H1 (cell line): ENCODE data around the gene MUC5B. TPM values are rescaled to one million over a fixed set of nuclear protein-coding genes. Genes with fewer than 3 reads are reported as not detected.

ENCODE experiments used
- CHD1 ChIP-seq: IDR thresholded peaks from 2 replicates; pipeline ENCODE4 v1.6.1; 2012; ENCODE audit warnings: low read depth, low read length, improper control_type of control experiment
- HDAC2 ChIP-seq, 2 experiments: fragments of 300-600 bp in 1 of 2; sonication (generic) in 1 of 2; IDR thresholded peaks; 2 replicates each; pipeline ENCODE4 v1.6.1; 2011 to 2012; ENCODE audit warnings: low read depth in 2 of 2, low read length in 2 of 2, mild to moderate bottlenecking in 2 of 2, moderate library complexity in 2 of 2, borderline replicate concordance in 1 of 2, inconsistent platforms in 1 of 2
- JUN ChIP-seq: IDR thresholded peaks from 2 replicates; pipeline ENCODE4 v1.6.1; 2011; ENCODE audit warnings: low read depth, mild to moderate bottlenecking, improper control_type of control experiment, low read length
- PHF8 ChIP-seq: fragments of 200-600 bp; sonication (generic); conservative IDR thresholded peaks from 2 replicates; pipeline ENCODE4 v1.7.1; 2012; ENCODE audit warnings: low read depth, mild to moderate bottlenecking, inconsistent platforms, low read length, moderate library complexity
- SIX5 ChIP-seq: IDR thresholded peaks from 2 replicates; pipeline ENCODE4 v1.6.1; 2011; ENCODE audit warnings: mild to moderate bottlenecking, low read depth, low read length
- SP2 ChIP-seq: IDR thresholded peaks from 2 replicates; pipeline ENCODE4 v1.6.1; 2012; ENCODE audit warnings: mild to moderate bottlenecking, low read length, inconsistent platforms
- polyA plus RNA-seq, 7 experiments: library from polyadenylated mRNA; depleted of rRNA in 3 of 7; stranded (reverse) in 5 of 7; unstranded in 2 of 7; fragments of >200 nt in 5 of 7; fragments of 200-250 nt in 2 of 7; gene quantifications; 1 replicate in 5 of 7; 2 replicates in 1 of 7; 4 replicates in 1 of 7; pipeline versions ENCODE4 v1.2.1 to v1.2.3, GENCODE V29; 2011 to 2013; ENCODE audit warnings: missing spikeins in 2 of 7, mixed read lengths in 2 of 7
- total RNA-seq: library from RNA; stranded (reverse); fragmentation: NEBNext Ultra II Directional; extraction: Animal tissue kit (Norgen Biotek cat#: 25700); gene quantifications from 2 replicates; pipeline ENCODE4 v1.2.1, GENCODE V29; 2021
- TF ChIP-seq, protein P1 (sequence below), 3 experiments: IDR thresholded peaks; 1 replicate in 2 of 3; 2 replicates in 1 of 3; pipeline versions ENCODE4 v1.5.1 to v1.6.1; 2011; ENCODE audit warnings: low read length in 3 of 3, mild to moderate bottlenecking in 3 of 3, inconsistent platforms in 2 of 3, low read depth in 1 of 3, moderate library complexity in 1 of 3; ENCODE audit not compliant: insufficient read depth in 1 of 3; ENCODE audit errors: control extremely low read depth in 1 of 3
- TF ChIP-seq, protein P2 (sequence below): IDR thresholded peaks from 2 replicates; pipeline ENCODE4 v1.6.1; 2012; ENCODE audit warnings: inconsistent platforms

The MUC5B gene
- total and polyA plus RNA-seq, 2 of the 8 experiments (the other 6 are each of a cell fraction or from before 2014, with no cell fraction given): 0.02 to 0.03 TPM

DNA sequence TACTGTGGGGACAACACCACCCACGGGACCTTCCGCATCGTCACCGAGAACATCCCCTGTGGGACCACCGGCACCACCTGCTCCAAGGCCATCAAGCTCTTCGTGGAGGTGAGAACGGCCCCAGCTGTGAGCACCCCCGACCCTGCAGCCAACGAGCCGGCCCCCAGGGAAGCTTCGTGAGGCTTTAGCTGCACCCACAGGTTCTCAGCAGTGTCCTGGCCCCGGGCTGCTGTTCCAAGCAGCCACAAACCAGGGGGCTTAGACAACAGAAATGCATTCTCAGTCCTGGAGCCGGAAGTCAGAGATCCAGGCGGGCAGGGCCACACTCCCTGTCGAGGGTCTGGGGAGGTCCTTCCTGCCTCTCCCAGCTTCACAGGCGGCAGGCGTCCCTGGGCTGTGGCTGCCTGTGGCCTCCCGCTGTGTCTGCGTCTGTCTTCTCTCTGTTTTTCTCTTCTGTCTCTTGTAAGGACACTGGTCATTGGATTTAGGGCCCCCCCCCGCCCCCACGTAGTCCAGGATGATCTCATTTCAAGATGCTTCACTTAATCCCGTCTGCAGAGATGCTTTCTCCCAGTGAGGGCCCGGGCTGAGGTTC lies 12.5 kb downstream of the MUC5B start (continued):
- TF ChIP-seq, protein P1, sequence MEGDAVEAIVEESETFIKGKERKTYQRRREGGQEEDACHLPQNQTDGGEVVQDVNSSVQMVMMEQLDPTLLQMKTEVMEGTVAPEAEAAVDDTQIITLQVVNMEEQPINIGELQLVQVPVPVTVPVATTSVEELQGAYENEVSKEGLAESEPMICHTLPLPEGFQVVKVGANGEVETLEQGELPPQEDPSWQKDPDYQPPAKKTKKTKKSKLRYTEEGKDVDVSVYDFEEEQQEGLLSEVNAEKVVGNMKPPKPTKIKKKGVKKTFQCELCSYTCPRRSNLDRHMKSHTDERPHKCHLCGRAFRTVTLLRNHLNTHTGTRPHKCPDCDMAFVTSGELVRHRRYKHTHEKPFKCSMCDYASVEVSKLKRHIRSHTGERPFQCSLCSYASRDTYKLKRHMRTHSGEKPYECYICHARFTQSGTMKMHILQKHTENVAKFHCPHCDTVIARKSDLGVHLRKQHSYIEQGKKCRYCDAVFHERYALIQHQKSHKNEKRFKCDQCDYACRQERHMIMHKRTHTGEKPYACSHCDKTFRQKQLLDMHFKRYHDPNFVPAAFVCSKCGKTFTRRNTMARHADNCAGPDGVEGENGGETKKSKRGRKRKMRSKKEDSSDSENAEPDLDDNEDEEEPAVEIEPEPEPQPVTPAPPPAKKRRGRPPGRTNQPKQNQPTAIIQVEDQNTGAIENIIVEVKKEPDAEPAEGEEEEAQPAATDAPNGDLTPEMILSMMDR (IDR thresholded peaks at IDR 0.05; ENCODE audit: control extremely low read depth in 1 of 3, insufficient read depth in 1 of 3, low read depth in 1 of 3, low read length in 3 of 3): no peak
- TF ChIP-seq HDAC2 (IDR thresholded peaks at IDR 0.05; ENCODE audit: borderline replicate concordance in 1 of 2, low read depth in 2 of 2, low read length in 2 of 2) (no peak), JUN (no peak), SP2 (no peak), SIX5 (no peak), CHD1 (no peak), PHF8 (no peak)
- TF ChIP-seq, protein P2, sequence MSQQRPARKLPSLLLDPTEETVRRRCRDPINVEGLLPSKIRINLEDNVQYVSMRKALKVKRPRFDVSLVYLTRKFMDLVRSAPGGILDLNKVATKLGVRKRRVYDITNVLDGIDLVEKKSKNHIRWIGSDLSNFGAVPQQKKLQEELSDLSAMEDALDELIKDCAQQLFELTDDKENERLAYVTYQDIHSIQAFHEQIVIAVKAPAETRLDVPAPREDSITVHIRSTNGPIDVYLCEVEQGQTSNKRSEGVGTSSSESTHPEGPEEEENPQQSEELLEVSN: no peak
